HG03108 (cell line): Measurements from ENCODE around the gene GPR33.
"Not testable (repeated sequence)": the region's sequence is repeated elsewhere in the genome, so short reads cannot be mapped to it uniquely, and the experiment has no call there.

Experiments
- ATAC-seq: cut with Tn5 transposase; IDR thresholded peaks from one replicate; pipeline ENCODE4 v1.9.1; 2021; ENCODE audit warnings: moderate library complexity; ENCODE audit not compliant: unreplicated experiment

GPR33 gene

DNA sequence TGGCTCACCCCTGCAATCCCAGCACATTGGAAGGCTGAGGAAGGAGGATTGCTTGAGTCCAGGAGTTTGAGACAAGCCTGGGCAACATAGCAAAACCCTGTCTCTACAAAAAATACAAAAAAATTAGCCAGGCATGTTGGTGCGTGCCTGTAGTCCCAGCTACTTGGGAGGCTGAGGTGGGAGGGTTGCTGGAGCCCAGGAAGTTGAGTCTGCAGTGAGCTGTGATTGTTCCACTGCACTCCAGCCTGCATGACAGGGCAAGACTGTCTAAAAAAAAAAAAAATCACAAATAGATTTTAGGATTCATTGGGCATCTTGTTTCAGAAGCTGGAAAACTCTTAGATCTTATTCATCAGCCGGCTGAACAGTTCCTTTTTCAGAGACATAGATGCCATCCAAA lies 25.4 kb downstream of the GPR33 start:
- not testable (repeated sequence) for ATAC-seq

DNA sequence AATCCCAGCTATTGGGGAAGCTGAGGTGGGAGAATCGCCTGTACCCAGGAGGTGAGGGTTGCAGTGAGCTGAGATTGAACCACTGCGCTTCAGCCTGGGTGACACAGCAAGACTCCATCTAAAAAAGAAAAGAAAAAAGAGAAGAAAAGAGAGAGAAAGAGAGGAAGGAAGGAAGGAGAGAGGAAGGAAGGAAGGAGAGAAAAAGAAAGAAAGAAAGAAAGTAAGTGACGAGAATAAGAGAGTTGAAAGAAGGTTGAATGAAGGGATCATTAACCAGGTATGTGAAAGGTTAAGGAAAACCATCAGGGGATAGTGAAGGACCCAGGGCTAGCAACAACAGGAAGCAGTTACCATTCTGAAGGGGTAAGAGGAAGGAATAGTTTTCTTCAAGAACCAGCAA lies 26.3 kb downstream of the GPR33 start:
- ATAC-seq, result no peak

DNA sequence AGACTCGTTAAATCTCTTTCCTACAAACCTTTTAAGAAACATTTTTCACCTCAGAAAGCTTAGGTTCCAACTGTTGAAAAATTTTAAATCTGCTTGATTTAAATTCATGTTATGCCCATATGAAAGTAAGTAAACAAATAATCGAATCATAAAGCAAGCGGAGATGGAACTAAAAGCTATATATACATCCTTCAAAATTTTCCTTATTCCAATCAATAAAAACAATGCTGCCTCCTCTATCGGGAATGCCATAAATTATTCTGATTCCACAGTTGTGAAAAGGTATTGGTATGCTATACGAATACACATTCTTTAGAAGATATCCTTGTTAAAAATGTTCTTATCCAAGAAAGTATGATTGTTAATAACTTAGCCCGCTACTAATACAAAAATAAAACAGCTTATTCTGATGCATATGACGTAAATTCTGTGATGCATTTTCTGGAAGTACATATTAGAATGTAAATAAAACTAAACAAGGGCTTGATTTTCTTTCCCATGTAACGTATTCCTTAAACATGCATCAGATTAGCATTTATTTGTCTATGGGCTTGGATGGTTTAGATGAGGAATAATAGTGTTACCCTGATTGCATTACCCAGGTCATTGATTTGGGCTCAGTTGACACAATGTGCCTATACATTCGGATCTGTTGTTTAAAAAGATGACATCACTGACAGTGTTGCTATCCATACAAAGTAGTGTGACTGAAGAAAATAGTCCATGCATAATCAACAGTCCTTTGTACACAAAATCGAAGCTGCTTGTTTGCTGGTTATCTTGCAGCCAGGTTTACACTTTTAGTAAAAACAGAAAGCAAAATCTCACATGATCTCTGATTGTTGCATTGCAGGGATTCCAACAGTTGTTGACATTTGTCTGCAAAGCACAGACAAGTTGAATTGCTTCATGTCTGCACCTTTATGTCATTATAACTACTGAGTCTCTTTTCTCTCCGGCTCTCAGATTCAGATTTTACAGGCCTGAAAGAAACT lies 29.9 kb downstream of the GPR33 start:
- ATAC-seq, result no peak

DNA sequence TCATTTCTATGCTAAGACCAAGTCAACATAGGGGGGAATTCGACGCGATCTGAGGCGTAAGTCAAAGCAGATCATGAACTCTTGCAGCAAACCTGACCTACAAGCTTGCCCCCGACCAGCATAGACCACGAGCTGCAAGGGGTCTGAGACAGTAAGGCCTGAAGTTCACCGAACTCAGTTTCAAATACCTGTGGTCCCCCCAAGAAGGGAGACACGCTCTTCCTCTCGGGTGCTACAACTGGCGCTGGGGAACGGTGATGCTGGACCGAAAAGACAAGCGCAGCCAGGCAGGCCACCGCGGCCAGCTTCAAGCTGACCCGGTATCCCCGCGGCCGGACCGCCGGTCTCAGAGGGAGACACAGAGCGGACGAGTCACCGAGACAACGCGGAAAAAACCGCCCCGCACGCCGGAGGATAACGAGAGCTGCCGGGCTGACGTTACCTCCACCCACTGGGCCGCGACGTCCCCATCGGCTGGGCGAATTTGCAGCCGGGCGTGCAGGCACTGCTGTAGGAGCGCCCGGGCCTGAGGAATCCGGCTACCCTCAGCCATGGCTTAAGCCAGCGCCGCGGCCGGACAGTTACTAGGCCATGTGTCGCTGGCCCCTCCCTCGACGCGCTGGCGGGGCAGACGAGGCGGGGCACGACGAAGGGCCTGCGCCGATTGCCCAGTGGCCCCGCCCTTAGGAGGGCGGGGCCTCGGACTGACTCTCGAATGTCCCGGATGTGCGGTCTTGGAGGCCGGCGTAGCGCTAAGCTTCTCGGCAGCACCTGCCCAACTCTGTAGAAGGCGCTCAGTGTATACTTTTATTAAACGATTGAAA lies 30.8 kb downstream of the GPR33 start, which contains the start of gene DTD2:
DTD2 (minus strand) TSS at position 666 of the 824 bp plus-strand sequence; CDS start at position 553, 113 bp downstream.
- ATAC-seq, result peak; percentile 99

DNA sequence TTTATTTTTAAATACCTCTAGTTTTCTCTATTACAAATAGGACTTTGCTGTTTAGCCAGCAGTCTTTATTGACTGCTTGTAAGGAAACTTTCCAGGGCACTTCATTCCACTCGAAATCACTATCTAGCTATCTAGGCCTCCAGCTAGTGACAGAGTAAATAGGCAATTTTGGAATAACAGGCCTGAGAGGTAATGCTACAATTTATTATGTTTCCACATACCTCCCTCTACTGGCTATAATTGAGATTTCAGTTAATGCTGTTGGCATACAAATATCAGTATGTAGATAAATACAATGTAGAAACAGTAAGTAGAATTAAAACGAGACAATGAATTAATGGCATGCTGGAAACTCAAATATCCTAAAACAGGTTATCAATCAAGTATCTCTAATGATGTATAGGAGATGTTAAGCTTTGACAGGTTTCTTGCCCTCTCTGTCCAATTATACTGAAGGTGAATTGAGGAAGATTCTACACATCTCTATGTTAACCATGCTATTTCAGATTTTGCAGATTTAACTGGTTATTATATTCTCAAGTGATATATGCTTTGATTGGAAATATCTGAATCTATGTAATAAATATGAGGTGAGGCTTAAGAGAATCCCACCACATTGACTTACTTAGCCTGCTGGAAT lies 37.7 kb downstream of the GPR33 start:
- ATAC-seq, result no peak

DNA sequence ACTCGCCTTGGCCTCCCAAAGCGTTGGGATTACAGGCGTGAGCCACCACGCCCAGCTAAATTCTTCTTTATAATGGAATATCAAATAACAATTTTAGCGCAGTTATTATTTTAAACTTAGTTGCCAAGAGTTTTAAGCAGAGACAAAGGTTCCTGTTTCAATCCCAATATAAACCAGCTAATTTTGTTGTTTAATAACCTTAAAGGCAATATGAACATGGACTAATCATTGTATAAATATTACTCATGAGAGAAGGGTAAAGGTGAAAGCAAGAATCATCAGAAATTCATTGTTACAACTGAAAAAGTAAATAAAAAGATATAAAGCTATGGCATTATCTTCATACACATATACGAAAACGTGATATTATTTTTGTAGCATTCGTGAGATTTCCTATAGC lies 38.7 kb downstream of the GPR33 start:
- no peak for ATAC-seq

DNA sequence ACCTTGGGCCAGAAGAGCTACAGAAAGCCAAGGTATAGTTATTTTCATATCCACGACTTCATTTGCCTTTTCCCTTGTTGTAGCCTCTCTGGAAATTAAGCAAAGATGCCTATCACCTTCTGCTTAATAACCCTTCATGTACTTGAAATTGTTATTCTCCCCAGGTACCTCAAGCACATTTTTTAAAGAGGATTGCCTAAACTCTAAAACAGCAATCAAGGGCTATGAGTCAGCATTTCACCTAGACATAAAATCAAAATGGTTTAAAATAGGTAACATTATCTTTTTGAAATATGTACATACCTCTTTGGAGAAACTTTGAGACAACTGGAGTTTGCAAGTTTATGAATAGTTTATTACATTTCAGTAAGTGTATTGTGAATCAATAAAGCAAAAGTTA lies 42.1 kb downstream of the GPR33 start:
- no peak for ATAC-seq

DNA sequence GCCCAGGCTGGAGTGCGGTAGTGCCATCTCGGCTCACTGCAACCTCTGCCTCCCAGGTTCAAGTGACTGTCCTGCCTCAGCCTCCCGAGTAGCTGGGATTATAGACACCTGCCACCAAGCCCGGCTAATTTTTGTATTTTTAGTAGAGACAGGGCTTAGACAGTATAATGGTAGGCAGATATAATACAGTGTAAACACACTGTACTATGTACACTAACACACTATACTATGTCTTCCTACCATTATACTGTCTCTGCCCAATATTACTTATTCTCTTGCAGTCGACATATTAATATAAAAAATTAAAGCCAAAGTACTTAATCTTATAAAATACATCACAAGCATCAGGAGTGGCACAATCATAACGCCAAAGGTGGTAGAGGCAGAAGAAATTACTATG lies 45.6 kb downstream of the GPR33 start:
- ATAC-seq, result no peak

DNA sequence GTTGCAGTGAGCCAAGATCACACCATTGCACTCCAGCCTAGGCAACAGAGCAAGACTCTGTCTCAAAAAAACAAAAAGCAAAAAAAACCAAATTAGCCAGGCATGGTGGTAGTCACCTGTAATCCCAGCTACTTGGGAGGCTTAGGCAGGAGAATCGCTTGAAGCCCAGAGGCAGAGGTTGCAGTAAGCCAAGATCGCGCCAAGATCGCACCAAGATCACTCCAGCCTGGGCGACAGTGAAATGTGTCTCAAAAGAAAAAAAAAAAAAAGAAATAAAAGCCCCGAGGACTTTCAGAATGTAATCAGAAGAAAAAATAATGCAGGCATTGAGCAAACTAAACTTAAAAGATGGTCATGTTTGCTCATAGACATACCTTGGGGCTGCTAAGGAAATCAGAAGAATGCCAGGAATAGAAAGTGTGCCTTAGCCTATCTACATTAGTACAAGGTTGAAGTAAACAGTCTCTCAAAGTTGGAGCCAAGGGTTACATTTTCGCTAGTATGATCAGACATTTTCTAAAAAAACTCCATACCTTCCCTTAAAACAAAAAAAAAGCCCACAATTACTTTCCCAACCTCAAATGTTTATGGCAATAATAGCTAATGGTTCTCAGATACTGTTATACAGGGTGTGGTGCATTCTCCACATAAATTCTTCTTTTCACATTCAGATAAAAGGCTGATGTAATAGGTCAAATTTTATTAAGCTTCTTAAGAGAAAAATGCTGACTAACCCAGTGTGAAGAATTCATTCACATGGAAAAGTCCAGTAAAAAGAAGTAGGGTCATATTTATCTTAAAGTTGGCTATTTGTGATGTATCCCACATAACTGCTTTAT lies 46.3 kb downstream of the GPR33 start:
- ATAC-seq, result no peak

DNA sequence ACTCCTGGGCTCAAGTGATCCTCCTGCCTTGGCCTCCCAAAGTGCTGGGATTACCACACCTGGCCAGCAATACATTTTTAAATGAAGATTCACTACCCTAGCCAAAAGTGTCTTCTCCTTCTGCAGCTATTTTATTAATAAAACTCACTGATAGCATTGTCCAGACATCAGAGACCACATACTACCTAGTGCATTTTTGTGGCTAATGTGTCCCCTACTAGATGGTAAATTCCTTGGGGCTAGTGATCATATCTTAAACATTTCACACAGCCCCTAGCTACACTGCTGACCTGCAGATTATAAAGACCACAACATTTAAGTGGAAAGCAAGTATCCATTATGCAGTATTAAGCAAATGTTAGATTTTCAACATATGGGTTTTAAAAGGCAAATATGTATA lies 47.6 kb downstream of the GPR33 start:
- ATAC-seq, result no peak

DNA sequence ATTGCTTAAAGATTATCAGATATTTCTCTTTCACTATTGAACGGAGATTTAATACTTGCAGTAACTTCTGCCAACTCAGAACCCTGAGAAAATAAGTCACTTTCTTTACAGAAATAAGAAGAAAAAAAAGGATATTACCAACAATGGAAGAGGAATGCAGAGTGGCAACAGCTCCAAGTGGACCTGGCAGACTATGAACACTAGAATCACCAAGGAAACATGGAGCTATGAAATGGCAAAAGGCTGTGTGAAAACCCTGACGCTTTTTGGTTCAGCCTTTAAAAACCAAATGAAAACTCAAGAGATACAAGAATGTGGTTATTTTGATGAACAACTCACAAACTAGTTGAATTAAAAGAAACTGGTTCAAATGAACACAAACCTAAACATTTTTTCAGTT lies 48.3 kb downstream of the GPR33 start:
- no peak for ATAC-seq

DNA sequence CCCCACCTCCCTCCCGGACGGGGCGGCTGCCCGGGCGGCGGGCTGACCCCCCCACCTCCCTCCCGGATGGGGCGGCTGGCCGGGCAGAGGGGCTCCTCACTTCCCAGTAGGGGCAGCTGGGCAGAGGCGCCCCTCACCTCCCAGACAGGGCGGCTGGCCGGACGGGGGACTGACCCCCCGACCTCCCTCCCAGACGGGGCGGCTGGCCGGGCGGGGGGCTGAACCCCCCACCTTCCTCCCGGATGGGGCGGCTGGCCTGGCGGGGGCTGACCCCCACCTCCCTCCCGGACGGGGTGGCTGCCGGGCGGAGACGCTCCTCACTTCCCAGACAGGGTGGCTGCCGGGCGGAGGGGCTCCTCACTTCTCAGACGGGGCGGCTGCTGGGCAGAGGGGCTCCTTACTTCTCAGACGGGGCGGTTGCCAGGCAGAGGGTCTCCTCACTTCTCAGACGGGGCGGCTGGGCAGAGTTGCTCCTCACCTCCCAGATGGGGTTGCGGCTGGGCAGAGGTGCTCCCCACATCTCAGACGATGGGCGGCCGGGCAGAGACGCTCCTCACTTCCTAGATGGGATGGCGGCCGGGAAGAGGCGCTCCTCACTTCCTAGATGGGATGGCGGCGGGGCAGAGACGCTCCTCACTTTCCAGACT lies 50.7 kb downstream of the GPR33 start:
- not testable (repeated sequence) for ATAC-seq

DNA sequence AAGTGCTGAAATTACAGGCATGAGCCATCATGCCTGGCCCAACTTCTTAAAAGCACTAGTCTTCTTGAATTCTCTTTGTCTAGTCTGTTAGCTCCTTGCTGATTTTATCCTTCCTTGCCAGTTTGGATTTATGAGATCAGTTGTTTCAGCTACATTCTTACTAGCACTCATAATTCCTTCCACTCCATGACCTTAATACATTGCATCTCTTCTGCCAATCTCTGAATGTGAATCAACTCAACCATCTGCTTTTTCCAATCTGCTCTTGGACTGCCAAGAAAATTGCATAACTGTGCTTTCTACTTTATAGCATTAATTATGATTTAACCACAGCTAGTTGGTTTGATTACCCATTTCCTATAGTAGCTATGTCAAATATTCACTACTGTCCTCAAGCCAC lies 52.6 kb downstream of the GPR33 start:
- no peak for ATAC-seq
